Panc1 (cell line): ENCODE measurements around the gene TYW1B.

Source experiments
- POLR2AphosphoS5 ChIP-seq: IDR thresholded peaks from 2 replicates; pipeline ENCODE4 v1.6.1; 2012; ENCODE audit warnings: mild to moderate bottlenecking, low read depth, low read length, moderate library complexity
- SIN3A ChIP-seq: IDR thresholded peaks from 2 replicates; pipeline ENCODE4 v1.6.1; 2012; ENCODE audit warnings: low read depth, mild to moderate bottlenecking, low read length, moderate library complexity, borderline replicate concordance; ENCODE audit not compliant: insufficient read depth
- TF ChIP-seq, protein P1 (sequence below): fragments of 450-650 bp; IDR thresholded peaks from 2 replicates; pipeline ENCODE4 v1.5.1; 2017; ENCODE audit warnings: mild to moderate bottlenecking
- TF ChIP-seq, protein P2 (sequence below), 2 experiments: IDR thresholded peaks; 2 replicates each; pipeline ENCODE4 v1.6.1; 2011 to 2012; ENCODE audit warnings: low read depth in 2 of 2, control low read depth in 1 of 2, low read length in 1 of 2, mild to moderate bottlenecking in 1 of 2, moderate library complexity in 1 of 2; ENCODE audit not compliant: insufficient read depth in 1 of 2

DNA sequence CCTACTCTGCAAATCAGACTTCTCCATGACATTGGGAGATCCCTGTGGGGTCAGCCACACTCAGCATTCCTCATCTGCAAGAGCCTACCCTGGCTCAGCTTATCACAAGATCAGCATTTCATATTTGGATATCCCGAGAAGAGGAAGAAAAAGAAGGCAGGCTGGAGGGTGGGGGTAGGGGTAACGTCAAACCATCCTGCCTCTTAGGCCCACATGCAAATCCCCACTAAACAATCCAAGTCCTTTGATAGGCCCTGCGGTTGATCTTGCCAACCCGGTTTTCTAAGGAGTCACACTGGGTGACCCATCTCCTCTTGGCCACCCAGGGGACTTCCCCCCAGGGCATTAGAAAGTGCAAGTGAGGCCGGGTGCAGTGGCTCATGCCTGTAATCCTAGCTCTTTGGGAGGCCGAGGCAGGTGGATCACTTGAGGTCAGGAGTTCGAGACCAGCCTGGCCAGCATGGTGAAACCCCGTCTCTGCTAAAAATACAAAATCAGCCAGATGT is 287.8 kb downstream of the TYW1B start:
- TF ChIP-seq, protein P1, sequence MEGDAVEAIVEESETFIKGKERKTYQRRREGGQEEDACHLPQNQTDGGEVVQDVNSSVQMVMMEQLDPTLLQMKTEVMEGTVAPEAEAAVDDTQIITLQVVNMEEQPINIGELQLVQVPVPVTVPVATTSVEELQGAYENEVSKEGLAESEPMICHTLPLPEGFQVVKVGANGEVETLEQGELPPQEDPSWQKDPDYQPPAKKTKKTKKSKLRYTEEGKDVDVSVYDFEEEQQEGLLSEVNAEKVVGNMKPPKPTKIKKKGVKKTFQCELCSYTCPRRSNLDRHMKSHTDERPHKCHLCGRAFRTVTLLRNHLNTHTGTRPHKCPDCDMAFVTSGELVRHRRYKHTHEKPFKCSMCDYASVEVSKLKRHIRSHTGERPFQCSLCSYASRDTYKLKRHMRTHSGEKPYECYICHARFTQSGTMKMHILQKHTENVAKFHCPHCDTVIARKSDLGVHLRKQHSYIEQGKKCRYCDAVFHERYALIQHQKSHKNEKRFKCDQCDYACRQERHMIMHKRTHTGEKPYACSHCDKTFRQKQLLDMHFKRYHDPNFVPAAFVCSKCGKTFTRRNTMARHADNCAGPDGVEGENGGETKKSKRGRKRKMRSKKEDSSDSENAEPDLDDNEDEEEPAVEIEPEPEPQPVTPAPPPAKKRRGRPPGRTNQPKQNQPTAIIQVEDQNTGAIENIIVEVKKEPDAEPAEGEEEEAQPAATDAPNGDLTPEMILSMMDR = no peak
- TF ChIP-seq, protein P2, sequence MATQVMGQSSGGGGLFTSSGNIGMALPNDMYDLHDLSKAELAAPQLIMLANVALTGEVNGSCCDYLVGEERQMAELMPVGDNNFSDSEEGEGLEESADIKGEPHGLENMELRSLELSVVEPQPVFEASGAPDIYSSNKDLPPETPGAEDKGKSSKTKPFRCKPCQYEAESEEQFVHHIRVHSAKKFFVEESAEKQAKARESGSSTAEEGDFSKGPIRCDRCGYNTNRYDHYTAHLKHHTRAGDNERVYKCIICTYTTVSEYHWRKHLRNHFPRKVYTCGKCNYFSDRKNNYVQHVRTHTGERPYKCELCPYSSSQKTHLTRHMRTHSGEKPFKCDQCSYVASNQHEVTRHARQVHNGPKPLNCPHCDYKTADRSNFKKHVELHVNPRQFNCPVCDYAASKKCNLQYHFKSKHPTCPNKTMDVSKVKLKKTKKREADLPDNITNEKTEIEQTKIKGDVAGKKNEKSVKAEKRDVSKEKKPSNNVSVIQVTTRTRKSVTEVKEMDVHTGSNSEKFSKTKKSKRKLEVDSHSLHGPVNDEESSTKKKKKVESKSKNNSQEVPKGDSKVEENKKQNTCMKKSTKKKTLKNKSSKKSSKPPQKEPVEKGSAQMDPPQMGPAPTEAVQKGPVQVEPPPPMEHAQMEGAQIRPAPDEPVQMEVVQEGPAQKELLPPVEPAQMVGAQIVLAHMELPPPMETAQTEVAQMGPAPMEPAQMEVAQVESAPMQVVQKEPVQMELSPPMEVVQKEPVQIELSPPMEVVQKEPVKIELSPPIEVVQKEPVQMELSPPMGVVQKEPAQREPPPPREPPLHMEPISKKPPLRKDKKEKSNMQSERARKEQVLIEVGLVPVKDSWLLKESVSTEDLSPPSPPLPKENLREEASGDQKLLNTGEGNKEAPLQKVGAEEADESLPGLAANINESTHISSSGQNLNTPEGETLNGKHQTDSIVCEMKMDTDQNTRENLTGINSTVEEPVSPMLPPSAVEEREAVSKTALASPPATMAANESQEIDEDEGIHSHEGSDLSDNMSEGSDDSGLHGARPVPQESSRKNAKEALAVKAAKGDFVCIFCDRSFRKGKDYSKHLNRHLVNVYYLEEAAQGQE (IDR thresholded peaks at IDR 0.05; ENCODE audit: insufficient read depth in 1 of 2, low read depth in 2 of 2, low read length in 1 of 2) = no peak
- TF ChIP-seq POLR2AphosphoS5 (no peak), SIN3A (no peak)
